Measurements from ENCODE around the gene RNF213.
"Not testable (repeated sequence)": the region's sequence is repeated elsewhere in the genome, so short reads cannot be mapped to it uniquely, and the experiment has no call there.

Gene RNF213

DNA sequence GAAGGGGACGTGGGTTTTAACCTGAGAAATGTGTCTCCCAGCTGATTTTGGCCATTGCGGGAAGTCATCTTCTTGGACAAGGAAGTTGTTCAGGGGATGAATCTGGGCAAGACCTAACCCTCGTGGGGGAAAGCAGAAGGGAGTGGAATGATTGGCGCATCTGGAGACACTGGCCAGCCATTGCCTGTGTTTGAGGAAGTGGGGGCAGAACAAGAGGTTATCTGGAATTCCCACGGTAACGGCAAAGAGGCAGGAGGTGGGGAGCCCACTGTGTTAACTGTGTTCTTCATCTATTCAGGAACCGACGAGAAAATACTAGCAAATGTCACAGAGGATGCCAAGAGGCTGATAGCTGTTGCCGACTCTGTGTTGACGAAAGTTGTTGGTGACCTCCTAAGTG, 66.9 kb downstream of the RNF213 start:
- DNase-seq = no peak

DNA sequence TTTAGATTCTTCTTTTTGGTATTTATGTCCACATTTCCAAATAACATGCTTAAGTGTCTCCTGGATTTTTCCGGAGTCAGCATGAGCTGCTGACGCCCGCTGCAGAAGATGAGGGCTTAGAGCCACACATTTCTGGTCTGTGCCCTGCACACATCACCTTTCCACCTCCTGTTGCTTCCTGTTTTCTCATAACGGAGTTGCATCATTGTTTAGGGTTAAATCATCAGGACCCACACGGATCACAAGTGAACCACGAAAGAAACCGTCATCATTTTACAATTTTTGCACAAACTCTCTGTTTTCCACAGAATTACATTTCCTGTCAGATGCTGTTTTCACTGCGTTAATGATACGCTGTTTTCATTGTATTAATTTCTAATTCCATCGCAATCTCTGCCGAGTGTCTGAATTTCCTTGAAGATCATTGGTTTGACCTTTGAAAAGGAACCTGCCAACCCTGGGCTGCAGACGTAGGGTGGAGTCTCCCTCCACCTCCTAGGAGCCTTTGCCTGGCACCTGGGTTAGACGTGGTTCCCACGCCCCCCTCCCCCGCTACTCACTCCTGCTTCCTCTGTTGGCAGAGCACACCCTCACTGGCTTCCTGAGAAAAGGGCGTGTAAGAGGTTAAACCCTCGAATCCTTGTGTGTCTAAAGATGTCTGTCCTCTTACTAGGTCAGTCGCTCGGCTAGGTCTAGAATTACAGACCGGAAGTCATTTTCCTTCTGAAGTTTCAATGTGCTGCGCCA, 68.2 kb downstream of the RNF213 start:
- DNase-seq = no peak

DNA sequence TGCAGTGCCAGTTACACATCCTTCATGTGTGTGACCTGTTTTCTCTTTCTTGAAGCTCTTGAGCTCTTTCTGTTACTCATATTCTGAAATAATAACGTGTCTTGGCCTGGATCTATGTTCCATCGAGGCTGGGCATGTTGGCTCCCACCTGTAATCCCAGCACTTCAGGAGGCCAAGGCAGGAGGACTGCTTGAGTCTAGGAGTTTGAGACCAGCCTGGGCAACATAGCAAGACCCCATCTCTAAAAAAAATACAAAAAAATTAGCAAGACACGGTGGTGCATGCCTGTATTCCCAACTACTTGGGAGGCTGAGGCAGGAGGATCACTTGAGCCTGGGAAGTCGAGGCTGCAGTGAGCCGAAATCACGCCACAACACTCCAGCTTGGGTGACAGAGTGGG, 68.8 kb downstream of the RNF213 start:
- DNase-seq = not testable (repeated sequence)

DNA sequence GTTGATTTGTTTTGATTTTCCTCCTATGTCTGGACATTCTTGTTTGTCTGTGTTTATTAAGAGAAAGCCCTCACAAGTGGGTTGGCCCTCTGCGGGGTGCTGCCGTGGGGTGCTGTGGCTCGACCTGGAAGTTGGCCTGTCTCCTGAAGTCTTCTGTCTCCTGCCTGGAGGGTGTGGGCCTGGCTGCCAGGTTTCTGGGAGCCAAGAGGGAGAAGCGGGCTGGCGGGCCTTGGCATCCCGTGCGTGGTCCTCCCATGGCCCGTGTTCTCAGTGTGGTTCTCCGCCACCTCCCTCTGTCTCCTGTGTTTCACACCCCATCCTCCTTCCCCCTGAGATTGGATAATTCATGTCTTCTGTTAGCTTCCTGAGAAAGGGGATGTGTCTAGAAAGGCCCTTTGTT, 69.6 kb downstream of the RNF213 start:
- no peak for DNase-seq

DNA sequence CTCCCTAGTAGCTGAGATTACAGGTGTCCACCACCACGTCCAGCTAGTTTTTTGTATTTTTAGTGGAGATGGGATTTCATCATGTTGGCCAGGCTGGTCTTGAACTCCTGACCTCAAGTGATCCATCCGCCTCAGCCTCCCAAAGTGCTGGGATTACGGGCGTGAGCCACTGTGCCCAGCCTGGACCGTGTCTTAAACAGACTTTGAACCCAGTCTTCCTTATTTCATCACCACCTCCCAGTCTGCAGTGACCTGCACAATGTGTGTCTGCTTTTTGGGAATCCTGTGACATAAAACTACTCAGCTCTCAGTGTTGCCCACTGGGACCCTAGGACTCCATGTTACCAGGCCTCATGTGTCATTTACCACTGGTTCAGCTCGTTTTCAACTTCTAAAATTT, 70.3 kb downstream of the RNF213 start:
- not testable (repeated sequence) for DNase-seq

DNA sequence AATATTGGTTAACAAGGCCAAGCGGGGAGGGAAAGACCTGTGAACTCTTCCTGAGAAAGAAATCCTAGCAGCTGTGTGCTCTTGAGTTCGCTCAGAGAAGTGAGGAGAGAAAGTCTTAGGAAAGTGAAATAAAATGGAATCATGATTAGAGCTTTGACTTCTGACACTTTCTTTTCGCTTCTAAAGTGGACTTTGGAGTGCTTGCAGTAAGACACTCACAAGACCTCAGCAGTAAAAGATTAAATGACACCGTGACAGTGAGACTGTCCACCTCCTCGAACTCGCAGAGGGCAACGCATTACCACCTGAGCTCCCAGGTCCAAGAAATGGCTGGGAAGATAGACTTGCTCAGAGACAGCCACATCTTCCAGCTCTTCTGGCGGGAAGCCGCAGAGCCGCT, 71.2 kb downstream of the RNF213 start:
- no peak for DNase-seq

DNA sequence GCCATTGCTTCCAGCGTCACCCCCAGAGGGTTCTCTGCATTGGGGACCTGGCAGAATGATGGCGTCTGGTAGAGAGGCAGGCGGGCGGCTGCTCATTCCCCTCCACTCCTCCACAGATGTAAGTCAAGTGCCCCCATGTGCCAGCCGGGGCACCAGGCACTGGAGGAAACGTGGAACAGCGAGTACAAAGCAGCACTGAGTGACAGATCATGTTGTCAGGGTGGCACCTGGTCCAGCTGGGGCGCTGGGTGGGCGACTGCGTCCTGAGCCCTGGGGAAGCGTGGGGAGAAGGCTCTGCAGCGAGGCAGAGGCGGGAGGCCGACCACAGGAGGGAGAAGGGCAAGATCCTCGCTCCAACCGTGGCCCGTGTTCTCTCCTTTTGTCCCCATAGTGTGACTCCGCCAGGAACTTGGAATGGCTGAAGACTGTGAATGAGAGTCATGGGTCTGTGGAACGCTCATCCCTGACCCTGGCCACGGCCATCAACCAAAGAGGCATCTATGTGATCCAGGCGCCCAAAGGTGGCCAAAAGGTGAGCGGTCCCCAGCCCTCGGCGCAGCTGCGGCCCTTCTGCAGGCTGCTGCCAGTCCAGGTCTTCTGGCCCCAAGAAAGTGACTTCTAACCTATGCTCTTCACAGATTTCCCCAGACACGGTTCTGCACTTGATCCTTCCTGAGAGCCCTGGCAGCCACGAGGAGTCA, 76.7 kb downstream of the RNF213 start:
- DNase-seq = no peak

DNA sequence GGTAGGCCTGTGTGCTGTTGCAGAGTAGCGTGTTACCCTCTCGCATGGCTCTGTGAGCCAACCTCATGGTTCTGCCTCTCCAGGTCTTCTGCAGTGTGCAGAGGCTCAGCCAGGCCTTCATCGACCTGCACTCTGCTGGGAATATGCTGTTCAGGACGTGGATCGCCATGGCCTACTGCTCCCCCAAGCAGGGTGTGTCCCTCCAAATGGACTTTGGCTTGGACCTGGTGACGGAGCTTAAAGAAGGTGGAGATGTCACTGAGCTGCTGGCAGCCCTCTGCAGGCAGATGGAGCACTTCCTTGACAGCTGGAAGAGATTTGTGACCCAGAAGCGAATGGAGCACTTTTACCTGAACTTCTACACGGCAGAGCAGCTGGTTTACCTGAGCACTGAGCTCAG, 78.5 kb downstream of the RNF213 start:
- no peak for DNase-seq

DNA sequence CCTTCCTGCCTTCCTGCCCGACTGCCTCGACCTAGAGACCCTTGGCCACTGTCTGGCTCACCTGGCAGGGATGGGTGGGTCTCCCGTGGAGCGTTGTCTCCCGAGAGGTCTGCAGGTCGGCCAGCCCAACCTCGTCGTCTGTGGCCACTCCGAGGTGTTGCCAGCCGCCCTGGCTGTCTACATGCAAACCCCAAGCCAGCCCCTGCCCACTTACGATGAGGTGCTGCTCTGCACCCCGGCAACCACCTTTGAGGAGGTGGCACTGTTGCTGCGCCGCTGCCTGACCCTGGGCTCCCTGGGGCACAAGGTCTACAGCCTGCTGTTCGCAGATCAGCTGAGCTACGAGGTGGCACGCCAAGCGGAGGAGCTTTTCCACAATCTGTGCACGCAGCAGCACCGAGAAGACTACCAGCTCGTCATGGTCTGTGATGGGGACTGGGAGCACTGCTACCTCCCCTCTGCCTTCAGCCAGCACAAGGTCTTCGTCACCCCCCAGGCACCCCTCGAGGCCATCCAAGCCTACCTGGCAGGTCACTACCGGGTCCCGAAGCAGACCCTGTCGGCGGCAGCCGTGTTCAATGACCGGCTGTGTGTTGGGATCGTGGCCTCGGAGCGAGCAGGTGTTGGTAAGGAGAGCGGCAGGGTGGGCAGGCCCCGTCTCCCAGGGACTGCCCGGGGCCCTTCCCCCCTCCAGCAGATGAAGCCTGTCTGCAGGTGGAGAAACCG, 79.2 kb downstream of the RNF213 start:
- no peak for DNase-seq

DNA sequence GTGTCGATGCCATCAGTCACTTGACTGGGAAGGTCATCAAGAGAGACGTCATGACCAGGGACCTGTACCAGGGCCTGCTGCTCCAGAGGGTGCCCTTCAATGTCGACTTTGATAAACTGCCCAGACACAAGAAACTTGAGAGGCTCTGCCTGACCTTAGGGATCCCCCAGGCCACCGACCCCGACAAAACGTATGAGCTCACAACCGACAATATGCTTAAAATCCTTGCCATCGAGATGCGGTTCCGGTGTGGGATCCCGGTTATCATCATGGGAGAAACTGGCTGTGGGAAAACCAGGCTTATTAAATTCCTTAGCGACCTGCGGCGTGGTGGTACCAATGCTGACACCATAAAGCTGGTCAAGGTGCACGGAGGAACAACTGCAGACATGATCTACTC, 84.7 kb downstream of the RNF213 start:
- DNase-seq = no peak

DNA sequence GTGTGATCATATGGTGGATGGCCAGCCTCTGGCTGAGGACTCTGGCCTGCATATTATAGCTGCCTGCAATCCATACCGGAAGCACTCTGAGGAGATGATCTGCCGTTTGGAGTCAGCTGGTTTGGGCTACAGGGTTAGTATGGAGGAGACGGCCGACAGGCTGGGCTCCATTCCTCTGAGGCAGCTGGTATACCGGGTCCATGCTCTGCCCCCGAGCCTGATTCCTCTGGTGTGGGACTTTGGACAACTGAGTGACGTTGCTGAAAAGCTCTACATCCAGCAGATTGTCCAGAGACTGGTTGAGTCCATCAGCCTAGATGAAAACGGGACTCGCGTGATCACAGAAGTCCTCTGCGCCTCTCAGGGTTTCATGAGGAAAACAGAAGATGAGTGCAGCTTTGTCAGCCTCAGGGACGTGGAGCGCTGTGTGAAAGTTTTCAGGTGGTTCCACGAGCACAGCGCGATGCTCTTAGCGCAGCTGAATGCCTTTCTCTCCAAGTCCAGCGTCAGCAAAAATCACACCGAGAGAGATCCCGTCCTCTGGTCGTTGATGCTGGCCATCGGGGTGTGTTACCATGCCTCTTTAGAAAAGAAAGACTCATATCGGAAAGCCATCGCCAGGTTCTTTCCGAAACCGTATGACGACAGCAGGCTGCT, 85.3 kb downstream of the RNF213 start:
- no peak for DNase-seq

DNA sequence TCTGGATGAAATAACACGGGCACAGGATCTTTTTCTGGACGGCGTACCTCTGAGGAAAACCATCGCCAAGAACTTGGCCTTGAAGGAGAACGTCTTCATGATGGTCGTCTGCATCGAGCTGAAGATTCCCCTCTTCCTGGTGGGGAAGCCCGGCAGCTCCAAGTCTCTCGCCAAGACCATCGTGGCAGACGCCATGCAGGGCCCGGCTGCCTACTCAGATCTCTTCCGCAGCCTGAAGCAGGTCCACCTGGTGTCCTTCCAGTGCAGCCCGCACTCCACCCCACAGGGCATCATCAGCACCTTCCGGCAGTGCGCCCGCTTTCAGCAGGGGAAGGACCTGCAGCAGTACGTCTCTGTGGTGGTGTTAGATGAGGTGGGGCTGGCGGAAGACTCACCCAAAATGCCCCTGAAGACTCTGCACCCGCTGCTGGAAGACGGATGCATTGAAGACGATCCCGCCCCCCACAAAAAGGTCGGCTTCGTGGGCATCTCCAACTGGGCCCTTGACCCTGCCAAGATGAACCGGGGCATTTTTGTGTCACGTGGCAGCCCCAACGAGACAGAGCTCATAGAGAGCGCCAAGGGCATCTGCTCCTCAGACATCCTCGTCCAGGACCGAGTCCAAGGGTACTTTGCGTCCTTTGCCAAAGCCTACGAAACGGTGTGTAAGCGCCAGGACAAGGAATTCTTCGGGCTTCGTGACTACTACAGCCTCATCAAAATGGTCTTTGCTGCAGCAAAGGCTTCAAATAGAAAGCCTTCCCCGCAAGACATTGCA, 86.0 kb downstream of the RNF213 start:
- no peak for DNase-seq

DNA sequence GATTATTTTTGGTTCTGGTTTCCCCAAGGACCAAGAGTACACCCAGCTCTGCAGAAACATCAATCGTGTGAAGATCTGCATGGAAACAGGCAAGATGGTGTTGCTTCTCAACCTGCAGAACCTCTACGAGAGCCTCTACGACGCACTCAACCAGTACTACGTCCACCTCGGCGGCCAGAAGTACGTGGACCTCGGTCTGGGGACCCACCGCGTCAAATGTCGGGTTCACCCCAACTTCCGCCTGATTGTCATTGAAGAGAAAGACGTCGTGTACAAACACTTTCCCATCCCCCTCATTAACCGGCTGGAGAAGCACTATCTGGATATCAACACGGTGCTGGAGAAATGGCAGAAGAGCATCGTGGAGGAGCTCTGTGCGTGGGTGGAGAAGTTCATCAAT, 86.9 kb downstream of the RNF213 start:
- no peak for DNase-seq

DNA sequence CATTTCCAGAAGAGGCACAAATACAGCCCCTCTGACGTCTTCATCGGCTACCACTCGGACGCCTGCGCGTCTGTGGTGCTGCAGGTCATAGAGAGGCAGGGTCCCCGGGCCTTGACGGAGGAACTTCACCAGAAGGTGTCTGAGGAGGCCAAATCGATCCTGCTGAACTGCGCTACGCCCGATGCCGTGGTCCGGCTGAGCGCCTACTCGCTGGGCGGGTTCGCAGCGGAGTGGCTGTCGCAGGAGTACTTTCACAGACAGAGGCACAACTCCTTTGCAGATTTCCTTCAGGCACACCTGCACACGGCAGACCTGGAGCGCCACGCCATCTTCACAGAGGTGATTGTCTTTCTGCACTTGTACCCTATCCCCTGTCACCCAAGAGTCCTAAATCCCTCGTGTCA, 87.3 kb downstream of the RNF213 start:
- DNase-seq = no peak

DNA sequence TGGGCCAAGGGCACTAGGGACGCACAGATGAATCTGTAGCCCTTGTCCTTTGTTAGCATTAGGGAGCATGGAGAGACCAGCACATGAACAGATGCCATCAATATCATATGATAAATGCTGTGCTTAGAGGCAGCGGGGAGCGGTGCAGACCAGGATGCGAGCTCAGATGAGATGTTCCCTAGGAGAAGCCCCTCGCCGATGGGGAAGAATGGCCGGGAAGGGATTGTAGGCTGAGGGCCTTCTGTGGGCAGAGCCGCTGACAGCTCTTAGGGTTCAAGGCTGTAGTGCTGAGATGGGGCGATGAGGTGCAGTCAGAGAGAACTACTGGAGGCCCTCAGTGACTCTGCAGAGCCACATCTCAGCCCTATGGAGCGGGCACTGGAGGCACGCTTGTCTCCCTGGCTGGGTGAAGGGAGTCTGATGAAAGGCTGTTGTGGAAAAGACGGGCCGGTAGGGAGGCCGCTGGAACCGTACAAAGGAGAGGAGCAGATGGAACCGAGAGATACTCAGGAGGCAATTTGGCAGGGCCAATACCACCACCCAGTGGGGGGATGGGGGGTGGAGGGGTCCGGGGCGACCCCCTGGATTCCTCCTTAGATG, 88.0 kb downstream of the RNF213 start:
- no peak for DNase-seq

DNA sequence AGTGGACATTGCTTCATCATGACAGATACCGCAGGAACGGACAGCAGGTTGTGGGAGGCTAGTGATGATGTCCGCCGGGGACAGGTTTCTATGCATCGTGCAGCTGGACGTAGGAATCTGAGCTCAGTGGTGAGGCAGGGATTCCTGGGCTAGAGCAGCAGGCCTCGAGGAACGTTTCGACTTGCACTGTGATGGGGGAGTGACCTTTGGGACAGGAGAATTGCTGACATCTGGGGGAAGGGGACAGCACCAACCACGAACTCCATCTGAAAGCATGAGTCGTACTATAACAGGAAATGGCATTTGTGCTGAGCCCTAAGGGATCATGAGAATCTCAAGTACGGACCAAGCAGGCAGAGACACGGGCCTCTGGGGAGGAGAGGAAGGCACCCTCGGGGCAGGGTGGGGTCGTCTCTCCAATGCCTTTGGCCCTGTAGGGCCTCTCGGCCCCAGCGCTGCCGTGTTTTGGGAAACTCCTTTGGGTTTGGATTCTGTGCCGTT, 88.5 kb downstream of the RNF213 start:
- DNase-seq = peak; percentile 19

DNA sequence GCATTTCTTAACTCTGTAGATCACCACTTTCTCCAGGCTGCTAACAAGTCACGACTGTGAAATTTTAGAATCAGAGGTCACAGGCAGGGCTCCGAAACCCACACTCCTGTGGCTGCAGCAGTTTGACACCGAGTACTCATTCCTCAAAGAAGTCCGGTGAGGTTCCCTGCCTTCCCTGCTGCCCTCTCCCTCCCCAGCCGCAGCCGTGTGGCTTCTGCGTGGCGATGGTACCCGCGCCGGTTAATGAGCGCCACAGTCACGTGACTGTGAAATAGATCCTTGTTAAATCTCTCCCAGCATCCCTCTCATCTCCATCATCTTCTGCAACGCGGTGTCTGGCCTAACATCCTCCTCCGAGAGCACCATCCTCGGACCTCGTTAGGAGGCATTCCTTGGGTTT, 89.1 kb downstream of the RNF213 start:
- DNase-seq = no peak

DNA sequence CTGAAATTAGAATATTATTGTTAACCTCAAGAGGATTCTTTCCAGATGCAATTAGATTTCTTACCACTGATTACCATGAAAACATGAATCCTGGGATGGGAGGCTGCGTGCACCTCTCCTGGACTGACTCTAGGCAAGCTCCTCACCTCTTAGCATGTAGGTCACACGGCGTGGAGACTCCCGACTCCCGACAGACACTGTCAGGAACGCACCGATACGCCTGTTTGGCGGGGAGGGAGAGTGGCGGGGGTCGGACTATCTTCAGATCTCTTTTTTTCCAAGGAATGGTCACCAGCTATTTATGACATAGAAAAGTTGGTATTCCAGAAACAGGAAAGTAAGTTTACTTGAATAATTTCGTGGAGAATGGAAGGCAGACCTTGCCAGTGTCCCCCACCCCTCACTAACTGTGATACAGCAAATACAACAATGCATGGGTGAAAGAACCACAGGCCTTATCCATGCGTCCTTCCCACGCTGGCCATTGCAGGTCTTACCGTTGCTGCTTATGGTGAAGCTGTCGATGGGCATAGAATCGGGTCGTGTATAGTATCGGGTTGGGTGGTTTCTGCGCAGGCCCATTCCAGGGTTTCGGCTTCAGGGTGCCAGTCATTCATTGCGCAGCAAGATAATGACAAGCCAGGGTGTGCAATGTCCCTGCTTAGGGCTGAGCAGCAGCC, 91.7 kb downstream of the RNF213 start:
- DNase-seq = no peak

DNA sequence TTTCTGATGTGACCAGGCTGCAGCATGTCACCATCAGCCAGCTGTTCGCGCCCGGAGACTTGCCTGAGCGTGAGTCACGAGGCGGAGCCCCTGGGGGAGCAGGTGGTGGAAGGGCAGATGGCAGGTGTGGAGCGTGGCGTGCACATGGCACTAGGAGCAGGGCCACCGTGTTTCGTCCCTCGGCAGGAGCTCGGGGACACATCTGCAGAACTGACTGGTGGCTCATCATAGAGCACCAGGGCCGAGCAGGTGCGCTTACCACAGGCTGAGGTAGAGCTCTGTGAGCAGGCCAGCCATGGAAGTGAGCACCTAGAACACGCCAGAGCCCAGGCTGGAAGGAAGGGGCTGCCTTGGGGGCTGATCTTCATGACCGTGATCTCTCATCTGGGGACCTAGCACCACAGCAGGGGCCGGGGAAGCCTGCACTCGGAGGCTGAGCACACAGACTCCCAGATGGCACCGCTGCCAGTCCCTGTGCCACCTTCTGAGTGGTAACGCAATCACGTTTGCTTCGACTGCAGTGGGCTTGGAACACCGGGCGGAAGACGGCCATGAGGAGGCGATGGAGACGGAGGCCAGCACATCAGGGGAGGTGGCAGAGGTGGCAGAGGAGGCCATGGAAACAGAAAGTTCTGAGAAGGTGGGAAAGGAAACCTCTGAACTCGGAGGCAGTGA, 92.5 kb downstream of the RNF213 start:
- no peak for DNase-seq

DNA sequence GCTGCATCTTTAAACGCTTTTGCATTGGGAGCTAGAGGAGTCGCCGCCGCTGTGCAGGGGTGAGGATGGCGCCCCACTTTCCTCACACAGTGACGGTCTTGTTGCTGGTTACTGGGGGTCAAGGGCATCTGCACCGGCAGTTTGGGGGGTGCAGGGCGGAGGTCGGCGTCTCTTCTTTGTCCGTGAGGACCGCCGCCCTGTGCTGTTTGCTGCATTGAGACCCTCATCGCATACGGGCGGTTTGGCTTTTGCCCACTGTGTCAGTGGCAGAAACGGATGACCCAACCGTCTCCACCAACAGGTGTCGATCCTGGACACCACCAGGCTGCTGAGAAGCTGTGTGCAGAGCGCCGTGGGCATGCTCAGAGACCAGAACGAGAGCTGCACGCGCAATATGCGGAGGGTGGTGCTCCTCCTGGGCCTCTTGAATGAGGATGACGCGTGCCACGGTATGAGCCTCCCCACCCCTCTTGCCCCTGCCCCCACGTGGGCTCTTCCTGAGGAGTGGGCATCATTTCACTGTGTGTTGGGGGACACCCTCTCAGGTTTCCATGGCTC, 93.1 kb downstream of the RNF213 start:
- DNase-seq = no peak

DNA sequence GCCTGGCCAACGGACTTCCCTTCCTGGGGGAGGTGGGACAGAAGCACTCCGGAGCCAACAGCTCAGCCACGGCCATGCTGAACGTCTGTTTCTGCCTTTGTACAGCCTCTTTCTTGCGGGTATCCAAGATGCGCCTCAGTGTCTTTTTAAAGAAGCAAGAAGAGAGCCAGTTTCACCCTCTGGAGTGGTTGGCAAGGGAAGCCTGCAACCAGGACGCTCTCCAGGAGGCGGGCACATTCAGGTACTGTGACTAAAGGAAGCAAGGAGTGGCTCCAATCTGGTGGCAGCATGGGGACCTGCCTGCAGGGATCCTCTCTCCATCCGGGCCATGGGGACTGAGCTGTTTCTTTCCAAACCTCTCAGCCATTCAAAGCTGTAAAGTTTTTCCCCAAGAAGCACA, 93.7 kb downstream of the RNF213 start:
- DNase-seq = no peak

Data from fibroblast of upper back skin (primary cell).